GM18907 (cell line): Measurements from ENCODE around the gene IL2RG.

ENCODE experiments used
- ATAC-seq: cut with Tn5 transposase; IDR thresholded peaks from one replicate; pipeline ENCODE4 v1.9.1; 2021; ENCODE audit warnings: mild to moderate bottlenecking, moderate library complexity; ENCODE audit not compliant: unreplicated experiment

IL2RG gene

DNA sequence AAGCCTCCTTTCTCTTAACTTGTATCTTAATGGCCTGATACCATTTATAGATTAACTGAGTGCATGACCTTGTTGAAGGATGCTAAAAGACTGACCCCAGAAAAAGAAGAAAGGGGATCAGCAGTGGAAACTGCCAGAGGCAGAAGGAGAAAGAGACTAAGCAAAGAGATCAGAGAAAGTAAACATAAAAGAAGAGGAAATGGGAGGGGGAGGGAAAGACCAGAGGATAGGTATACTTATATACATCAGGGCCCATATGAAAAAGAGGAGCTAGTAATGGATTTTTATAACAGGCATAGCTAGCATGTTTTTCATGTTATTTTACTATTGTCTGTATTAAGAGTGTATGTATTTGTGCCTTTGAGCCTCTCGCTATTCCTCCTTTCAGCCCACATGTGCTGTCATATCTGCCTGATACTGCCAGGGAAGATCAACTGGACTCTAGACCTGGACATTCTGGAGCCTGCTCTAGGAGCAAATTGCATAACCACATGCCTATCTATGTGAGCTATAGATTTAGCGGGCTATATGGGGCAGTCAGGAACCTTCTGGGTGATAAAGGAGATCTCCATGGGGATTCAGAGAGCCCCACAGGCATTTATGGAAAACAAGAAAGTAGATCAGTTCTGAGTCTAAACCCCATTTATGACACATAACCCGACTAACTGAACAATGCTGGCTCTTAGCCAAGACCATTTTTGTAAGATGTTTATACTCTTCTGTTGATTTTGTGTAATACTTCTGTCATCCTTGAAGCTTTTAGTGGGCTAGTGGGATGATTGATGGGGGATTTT lies 29.9 kb downstream of the IL2RG start:
- no peak for ATAC-seq

DNA sequence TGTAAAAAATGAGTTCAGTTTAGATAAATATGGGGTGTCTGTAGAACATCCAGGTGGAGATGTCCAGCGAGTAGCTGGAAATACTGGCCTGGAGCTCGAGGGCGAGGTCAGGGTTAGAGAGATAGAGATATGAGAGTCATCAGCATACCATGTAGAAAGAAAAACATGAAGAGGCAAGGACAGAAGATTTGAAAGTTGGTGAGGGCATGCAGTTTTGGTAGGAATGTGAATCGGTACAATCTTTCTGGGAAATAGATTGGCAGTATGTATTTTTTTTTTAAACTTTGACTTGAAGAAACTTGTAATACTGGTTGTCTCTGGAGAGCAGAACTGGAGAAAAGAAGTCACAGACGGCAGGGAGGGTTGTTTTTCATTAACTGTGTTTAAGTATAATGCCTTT lies 40.8 kb downstream of the IL2RG start:
- ATAC-seq, result no peak

DNA sequence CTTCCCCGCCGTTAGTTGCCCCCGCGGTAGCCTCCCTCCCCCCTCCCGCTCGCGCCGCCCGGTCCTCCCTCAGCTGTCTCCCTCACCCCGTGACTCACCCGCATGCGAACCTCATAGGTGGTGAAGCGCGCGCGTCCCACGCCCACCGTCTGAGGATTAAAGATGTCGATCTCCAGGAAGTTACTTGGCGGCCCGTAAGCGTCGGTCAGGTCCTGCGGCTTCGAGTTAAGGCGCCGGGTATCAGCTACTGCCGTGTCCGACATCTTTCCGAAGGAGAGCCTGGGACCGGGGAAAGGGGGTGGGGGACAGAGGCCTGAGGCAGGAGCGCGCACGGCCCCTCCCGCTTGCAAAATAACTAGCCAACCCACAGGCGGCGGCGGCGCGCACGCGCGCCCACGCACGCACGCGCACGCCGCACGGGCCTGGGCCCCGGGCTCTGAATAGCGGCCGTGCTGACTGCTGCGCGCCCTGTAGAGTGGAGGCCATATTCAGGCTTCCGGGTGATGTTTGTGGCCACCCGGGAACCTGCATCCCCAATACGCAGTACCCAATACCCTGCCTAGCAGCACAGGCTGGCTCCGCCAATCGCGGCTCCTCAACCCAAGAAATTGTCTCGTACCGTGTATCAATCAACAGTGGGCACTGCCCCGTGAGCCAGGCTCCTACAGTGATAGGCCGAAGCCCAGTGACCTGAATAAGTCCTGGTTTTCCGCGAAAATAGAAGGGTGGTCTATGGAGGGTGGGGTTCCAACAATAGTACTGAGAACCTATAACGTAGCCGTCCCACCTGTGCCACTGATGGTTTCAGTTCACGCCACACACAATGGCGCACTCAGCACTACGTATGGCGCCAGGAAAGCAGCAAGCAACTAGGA lies 43.1 kb downstream of the IL2RG start, which contains the start of gene SNX12:
TSS of gene SNX12 (minus strand) at position 291 of the 875 bp plus-strand sequence. CDS start at position 263, 28 bp downstream.
- ATAC-seq, result peak; percentile 95

DNA sequence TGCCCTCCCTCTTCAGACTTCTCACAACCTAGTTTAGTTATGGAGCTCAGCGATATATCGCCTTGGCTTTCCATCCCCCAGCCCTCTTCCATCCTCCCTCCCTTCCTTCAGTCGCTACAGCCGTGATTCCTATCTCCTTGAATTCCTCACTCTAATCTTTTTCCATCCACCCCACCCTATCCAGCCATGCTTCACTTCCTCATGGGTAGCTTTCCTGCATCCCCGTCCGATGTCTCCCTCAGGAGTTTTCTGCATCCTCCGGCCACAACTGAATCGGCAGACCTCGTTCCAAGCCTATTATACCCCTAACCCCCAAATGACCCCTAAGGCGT lies 43.7 kb downstream of the IL2RG start:
- peak; percentile 3 for ATAC-seq

DNA sequence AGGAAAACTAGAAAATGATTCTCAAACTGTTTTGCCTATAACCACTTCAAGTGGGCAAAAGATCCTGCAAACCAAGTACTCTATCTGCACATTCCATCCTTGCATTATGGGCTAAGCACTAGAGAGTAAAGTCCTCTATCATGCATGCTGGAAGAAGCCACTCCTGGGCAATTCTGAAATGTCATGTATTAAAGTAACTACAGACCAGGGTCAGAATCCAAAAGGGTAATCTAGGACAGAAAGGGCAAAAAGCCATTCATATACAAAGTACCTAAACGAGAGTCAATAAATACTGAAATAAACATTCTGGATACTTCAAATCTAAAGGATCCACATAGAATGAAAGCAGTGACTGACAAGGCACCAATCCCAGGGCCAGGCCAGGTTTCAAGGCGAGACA lies 44.3 kb downstream of the IL2RG start:
- no peak for ATAC-seq

DNA sequence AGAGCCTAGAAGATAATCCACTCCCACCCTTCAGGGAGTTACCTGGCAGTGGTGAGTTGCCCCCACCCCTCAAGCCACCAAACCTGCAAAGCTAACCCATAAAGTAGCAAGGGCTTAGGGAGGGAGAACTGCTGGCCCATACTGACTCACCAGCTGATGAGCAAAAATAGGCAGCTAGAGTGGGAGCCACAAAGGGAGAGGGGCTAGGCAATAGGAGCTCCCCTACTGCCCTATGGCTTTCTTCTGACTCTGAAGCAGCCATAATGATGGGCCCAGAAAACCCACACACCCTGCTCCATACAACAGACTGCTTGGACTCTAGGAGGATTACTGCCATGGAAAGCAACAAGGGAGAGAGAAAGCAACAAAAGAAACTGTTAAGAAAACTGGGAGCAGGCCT lies 51.2 kb downstream of the IL2RG start:
- no peak for ATAC-seq

DNA sequence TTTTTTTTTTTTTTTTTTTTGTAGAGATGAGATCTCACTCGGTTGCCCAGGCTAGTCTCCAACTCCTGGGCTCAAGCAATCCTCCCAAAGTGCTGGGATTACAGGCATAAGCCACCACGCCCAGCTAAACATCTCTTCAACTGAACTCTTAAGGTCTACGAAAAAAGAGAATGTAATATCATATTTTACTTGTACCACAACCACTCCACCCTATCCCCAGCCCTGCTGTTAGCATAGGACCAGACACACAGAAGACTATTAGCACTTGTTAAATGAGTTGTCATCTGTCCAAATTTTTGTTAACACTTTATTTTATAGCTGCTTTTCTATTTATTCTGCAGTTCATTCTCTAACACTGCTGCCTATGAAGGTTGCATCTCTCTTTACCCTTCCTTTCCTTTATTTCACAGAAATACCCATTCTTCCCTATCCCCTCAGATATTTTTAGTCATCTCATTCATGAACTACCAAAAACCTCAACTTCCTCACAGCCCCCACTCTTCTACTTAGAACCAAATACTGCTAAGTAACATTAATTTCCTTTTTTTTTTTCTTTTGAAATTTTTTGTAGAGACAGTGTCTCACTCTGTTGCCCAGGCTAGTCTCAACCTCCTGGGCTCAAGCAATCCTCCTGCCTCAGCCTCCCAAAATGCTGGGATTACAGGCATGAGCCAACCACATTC lies 53.4 kb downstream of the IL2RG start:
- ATAC-seq, result no peak
